HG03565 (cell line): ENCODE measurements around the gene TFPI.
"Not testable (repeated sequence)": the region's sequence is repeated elsewhere in the genome, so short reads cannot be mapped to it uniquely, and the experiment has no call there.

Experiments
- ATAC-seq: cut with Tn5 transposase; IDR thresholded peaks from one replicate; pipeline ENCODE4 v1.9.1; 2021; ENCODE audit warnings: mild to moderate bottlenecking, moderate library complexity; ENCODE audit not compliant: unreplicated experiment

Gene TFPI

DNA sequence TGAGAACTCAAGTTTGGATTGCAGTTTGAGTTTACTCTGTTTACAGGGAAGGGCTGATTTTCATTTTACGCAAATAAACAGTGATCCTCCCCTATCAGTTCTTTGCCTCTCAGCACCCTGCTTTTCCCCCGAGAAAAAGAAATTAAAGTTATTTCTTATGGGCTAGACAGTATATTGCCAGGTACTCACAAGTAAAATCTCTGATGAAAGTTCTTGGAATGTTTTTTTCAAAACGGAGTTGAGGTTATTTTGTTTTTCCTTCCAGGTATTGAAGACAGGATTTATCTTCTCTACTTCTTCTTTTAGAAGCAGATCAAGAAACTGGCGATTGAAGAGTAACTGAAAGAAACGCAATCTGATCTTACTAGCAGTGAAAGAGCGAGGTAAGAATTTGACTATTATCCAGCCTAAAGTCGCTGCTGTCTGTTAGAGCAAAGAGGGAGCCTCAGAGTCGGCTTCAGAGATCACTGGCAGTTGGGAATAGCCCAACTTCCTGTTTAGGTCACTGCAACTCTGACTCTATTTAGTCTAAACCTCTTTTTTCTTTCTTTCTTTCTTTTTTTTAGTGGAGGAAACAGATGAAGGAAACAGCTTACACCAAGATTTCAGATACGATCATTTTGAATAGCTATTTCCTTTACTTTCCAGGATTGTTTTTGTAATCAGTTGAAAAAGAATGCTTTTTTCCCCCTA, at the start of gene TFPI:
Gene TFPI (minus strand): TSS at position 425 of the 693 bp plus-strand sequence. CDS start 50,667 bp downstream, outside the sequence.
- no peak for ATAC-seq

DNA sequence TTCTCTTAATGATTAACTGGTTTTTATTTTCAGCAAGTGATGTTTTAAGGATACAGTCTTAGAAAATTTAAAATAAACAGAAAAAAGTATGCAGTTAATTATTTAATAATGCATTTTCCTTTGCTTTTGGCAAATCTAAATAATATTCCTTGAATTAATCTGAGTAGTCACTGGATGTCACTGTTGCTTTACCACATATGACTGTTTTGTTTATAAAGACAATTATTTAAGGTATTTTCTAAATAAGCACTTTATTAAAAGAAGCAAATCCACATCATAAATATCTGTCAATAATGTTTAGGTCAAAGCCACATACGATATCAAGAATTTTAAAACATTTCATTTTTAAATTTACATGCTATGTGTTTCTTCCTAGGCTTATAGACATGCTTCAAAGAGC, 40.6 kb upstream of the TFPI start:
- no peak for ATAC-seq

DNA sequence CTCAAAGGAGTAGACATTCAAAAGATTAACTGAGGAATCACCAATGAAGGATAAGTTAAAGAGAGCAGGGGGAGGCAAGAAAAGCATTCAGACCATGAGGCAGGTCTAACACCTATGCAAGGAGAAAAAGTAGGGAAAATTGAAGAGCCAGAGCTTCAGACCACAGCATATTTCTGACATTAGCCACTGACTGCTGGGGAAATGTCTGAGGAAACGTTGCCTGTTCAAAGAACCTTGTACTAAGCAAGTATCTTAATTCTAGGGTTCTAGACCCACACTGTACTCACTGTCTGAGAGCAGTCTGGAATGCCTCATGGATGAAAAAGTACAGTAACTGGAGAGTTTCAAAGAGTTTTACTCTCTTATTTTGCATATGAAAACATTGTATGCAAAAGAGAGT, 39.5 kb upstream of the TFPI start:
- no peak for ATAC-seq

DNA sequence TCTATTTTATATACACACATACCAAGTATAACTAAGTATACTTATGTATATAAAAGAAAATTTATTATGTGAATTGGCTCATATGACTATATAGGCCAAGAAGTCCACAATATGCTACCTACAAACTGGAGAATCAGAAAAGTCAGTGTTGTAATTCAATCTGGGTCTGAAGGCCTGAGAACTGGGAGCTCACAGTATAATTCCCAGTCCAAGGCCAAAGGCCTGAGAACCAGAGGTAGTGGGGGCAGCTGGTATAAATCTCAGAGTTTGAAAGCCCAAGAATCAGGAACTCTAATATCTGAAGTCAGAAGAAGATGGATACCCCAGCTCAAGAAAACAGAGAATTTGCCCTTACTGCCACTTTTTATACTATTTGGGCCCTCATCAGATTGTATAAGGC, 38.9 kb upstream of the TFPI start:
- ATAC-seq: no peak

DNA sequence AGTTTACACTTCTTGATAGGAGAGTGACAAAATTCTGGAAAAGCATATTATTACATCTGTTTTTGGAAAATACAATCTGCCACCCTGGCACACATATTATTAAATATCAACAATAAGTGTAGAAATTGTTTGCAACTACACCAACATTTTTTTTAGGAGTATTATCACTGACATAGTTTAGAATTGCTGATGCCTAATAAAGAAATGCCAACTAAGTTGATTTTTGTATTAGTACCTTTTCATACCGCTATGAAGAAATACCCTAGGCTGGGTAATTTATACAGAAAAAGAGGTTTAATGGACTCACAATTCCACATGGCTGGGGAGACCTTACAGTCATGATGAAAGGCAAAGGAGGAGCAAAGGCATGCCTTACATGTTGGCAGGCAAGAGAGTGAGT, 35.9 kb upstream of the TFPI start:
- ATAC-seq: no peak

DNA sequence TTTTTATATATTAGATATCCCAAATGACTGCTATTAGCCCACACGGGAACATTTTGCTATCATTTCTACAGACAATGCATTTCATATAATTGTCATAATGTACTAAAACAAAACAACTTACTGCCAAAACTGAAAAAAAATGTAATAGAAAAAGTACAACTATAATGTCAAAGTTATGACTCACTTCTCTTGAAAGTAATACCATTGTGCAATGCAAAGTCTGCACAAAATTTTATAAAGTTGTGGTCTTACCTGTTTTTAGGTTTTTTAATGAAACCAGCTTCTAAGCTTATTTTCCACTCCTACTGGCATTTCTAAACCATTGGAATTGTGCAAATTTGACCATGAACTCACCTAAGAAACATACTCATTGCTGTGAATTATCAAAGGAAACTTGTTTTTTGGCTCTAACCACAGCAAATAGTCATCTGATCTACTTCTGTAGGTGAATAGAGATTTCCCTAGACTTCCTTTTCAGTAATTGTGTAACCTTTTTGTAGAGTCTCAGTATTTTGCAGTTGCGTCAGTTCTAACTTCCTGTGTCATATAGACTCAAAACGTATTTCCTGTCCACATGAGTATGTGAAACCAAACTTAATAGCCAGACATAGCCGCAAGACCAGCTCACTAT, 31.9 kb upstream of the TFPI start:
- peak; percentile 88 for ATAC-seq

DNA sequence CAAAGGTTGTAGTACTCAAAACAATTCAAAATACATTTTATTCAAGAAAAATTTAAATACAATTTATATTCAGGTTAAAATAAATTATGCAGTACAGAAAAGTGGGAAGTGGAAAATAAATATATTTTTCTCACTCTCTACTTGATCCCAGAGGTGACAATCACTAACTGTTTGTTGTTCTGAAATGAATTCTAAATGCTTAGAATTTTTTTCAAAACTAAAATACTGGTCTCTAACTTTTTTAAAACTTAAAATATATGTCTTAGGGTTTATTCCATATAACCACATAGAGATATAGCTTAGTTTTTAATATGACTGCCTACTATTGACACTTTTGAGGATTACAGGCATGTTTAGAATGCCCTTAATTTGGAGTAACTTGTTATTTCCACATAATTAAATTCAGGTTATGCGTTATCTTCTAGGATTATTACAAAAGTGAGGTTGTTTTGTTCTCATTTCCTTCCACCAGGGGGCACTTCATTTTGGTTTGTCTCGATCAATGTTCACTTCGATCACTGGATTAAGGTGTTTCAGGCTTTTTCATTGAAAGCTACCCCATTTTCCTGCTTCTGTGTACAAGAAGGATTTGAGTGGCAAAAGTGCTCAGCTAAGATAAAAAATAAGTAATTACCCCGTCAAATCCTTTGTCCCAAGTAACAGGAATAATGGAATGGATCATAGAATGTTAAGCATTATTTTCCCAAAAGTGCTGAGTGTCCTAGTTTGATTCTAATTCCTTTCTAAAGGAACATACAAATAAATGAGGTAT, 27.1 kb upstream of the TFPI start:
- ATAC-seq: peak; percentile 39

DNA sequence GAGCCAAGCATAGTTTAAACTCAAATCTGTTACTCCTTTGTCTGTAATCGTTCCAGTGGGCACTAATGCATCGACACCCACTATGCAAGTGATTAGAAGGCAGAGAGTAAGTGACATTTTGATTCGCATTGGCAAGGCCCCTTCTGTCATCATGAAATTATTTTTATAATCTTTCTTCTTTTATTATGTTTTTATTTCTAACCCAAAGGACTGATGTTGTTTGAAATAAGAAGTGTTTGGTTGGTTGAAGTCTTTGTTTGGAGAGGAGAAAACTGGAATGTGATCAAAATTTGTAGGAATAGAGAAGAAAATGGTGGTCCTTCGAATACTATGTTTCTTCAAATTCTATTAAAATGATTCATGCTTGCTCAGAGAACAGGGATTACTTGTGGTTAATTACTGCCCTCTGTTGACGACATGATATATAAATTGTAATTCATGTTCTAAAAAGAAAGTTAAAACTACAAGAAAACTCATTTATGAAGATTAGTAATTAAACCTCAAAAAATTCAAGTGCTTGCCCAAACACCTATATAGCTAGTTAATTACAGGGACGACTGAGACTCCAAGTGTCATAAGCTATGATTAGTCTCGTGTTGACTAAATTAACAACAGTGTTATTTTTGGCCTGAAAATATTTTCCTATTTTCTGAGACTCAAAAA, 26.4 kb upstream of the TFPI start:
- ATAC-seq: no peak

DNA sequence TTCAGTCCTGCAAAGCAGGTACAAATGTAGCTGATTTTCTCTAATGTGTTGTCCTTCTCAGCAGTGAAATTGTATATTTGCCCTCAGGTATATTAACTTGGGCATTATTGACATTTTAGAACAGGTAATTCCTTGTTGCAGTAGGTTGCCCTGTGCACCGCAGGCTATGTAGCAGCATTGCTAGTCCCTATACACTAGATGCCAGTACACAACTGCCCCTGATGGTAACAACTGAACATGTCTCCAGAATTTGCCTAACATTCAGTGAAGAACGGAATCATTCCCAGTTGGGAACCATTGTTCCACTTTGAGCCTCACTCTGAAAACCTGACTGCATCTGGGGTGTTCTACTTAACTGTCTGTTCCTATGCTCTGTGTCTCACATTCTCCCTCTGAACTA, 23.1 kb upstream of the TFPI start:
- ATAC-seq: no peak

DNA sequence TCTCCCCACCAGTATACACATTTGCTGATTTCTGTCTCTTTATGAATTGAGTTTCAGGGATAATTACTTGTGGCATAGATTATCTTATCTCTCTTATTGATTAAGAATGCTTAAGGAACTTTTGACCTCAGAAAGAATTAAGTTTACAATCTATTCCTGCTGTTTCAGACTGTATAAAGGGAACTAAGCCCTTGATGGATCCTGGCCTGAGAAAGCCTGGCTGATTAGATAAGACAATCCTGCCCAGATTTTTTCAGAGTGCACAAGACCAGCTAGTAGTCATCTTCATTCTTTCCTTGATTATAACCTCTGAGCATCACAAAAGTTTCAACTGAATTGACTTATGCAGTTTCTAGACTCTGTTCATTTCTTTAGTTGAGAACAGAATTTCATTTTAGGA, 22.7 kb upstream of the TFPI start:
- ATAC-seq: no peak

DNA sequence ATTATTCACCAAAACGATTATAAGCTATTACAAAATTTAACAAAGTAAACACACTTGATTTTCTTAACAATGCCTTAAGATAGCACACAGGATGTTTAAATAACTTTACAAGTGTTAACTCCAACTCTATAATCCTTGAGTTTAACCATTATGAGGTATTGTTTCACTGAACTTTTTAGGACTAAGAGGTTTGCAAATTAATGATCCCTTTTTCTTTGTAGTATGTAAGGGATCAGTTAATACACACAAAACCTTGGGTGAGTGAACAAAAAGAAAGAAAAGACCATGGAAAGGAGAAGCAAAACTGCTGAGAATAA, 21.5 kb upstream of the TFPI start:
- no peak for ATAC-seq

DNA sequence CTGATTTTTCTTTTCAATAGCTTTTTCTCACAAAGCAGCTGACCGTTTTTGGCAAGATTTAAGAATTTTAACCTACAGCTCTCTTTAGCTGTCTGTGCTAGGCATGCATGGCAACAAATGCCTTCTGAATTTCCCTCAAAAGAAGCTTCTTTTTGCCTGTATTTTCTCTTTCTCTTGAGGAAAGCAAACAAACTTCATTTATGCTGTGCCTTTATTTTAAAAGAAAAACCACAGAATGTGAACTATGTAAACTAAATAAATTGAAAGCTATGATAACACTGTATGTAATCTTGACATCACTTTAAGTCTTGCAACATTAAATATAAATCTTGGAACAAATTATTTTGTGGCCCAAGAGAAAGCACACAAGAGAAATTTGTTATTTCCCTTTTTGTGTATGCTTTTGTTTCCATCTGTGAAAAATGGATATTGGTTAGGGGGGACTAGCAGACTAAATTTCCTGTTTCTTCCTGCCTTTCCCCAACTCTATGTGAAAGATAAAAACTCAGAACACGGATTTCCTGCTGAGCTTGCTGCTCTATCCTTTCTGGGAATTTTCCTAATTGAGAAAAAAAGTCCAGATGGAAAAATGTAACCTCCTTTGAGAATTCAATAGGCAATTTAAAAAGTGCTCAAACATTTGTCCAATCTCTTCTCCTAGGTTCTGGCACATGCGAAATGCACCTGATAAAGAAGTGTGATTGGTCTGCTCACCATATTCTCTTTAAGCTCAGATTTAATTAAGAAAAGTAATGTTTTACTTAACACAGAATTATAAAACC, 20.9 kb upstream of the TFPI start:
- ATAC-seq: no peak

DNA sequence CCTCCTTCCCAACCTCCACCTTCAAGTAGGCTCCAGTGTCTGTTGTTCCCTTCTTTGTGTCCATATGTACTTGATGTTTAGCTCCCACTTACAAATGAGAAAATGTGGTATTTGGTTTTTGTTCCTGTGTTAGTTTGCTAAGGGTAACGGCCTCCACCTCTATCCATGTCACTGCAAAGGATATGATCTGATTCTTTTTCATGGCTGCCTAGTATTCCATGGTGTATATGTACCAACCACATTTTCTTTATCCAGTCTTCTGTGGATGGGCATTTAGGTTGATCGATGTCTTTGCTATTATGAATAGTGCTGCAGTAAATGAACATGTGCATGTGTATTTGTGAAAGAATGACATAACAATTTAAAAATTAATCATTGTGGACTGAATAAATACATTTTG, 19.5 kb upstream of the TFPI start:
- no peak for ATAC-seq

DNA sequence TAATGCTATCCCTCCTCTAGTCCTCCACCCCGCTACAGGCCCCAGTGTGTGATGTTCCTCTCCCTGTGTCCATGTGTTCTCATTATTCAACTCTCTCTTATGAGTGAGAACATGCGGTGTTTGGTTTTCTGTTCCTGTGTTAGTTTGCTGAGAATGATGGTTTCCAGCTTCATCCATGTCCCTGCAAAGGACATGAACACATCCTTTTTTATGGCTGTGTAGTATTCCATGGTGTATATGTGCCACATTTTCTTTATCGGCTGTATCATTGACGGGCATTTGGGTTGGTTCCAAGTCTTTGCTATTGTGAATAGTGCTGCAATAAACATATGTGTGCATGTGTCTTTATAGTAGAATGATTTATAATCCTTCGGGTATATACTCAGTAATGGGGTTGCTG, 17.8 kb upstream of the TFPI start:
- ATAC-seq: not testable (repeated sequence)

DNA sequence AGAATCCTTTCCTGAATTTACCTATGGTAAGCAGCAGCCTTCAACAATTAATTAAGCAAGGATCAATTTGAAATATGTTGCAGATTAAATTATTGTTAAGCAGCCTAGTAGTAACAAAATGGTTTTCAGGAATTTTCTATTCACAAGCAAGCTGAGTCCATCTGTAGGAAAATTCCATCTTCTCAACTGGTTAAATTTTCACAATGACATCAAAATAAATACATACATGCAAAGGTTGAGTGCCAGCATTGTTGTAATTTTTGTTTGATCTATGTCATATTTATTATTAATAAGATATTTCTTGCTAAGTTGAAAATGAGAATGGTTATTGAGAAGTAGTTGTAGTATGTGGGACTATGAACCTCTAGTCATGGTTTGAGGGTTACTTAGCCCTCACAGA, 15.3 kb upstream of the TFPI start:
- ATAC-seq: no peak

DNA sequence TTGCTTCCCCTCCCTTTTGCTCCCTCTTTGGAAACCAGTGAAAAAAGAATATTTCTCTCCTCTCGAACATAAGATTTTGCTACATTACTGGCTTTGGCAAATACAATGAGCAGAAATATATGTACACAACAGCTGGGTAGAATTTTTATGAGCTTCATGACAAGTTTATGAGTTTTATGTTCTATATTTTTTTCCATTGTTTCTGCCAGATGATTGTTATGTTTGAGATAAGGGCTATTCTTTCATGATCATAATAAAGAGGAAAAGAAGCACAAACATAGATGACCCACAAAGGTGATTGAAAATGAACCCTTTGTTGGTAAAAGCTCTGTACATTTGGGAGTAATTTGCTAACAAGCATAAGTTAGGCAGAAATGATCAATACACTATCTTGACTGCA, 14.8 kb upstream of the TFPI start:
- ATAC-seq: no peak

DNA sequence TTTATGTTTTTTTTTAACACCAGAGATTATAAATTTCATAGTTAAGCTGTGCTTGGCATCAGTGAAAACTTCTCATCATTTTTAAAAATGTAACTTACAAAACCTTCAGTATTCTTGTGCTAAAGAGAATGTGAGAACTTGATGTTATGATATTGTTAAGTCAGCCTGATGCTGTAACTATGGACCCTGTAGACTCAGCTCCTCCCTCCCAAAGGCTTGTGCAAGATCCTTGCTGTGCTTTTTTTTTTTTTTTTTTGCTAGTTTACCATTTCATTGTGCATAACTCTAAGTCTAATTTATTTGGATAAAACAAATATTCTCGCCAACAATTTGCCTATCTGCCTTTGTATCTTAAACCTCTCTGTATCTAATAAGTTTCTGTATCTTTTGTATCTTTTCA, 12.9 kb upstream of the TFPI start:
- no peak for ATAC-seq

DNA sequence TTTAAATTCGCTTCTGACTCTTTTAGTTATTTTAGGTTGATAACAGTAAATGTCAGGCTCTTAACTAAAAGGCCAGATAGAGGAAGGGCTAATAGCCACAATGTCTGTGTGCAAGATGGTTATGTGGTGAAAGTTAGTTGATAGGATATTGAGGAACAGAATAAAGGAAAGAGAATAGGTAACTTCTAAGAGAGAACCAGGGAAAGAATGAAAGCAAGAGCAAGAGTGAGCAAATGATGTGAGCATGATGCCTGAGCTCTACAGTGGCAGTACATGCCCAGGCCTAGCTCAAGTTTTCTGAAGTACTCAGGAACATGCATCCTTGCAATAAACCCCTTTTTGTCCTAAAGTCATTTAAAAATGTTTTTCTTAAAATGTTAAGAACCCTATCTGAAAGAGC, 12.5 kb upstream of the TFPI start:
- no peak for ATAC-seq

DNA sequence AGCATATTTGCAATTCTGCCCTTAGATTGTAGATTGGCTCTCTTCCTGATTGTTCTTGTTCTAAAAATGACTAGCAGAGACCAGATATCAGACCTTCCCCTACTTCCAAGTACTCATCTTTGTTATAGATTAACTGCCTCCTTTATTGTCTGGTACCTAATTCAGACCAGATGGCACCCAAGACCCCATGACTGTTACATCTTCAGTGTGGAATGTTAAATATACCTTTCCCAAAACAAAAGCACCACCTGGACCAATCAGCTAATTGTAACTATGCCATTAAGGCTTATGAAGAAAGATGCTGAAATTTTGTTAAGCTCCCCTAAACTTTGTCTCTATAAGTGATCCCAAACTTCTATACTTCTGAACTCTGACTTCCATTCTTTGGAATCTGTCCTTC, 12.0 kb upstream of the TFPI start:
- no peak for ATAC-seq

DNA sequence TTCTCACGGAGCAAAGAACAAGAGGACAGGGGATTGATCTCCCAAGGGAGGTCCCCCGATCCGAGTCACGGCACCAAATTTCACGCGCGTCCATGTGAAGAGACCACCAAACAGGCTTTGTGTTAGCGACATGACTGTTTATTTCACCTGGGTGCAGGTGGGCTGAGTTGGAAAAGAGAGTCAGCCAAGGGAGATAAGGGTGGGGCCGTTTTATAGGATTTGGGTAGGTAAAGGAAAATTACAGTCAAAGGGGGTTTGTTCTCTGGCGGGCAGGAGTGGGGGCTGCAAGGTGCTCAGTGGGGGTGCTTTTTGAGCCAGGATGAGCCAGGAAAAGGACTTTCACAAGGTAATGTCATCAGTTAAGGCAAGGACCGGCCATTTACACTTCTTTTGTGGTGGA, 11.4 kb upstream of the TFPI start:
- ATAC-seq: not testable (repeated sequence)

DNA sequence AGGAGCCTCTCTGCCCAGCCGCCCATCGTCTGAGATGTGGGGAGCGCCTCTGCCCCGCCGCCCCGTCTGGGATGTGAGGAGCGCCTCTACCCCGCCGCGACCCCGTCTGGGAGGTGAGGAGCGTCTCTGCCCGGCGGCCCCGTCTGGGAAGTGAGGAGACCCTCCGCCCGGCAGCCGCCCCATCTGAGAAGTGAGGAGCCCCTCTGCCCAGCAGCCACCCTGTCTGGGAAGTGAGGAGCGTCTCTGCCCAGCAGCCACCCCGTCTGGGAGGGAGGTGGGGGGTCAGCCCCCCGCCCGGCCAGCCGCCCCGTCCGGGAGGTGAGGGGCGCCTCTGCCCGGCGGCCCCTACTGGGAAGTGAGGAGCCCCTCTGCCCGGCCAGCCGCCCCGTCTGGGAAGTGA, 2.3 kb upstream of the TFPI start:
- not testable (repeated sequence) for ATAC-seq
